Large intestine (tissue), 3 donors: Measurements from ENCODE around the gene EPHB3. TPM values are rescaled to one million over a fixed set of nuclear protein-coding genes. Genes with fewer than 3 reads are reported as not detected.

Experiments used
- DNase-seq, 2 donors: peaks; one replicate each; pipeline versions ENCODE4 v3.0.0 to v3.0.0-alpha.2; 2013
- H3K27ac ChIP-seq: one replicate; pipeline ENCODE4 v1.5.1; 2013; ENCODE audit warnings: low read length
- H3K27me3 ChIP-seq: 2 replicates; pipeline ENCODE4 v1.6.1; 2013; ENCODE audit warnings: low read length; ENCODE audit not compliant: control insufficient read depth, insufficient read depth
- H3K36me3 ChIP-seq: 2 replicates; pipeline ENCODE4 v1.6.1; 2013; ENCODE audit warnings: low read length; ENCODE audit not compliant: control insufficient read depth, insufficient read depth
- H3K4me1 ChIP-seq: one replicate; pipeline ENCODE4 v1.6.1; 2013; ENCODE audit warnings: low read length; ENCODE audit not compliant: control insufficient read depth, insufficient read depth
- H3K4me3 ChIP-seq: one replicate; pipeline ENCODE4 v1.5.1; 2013; ENCODE audit warnings: low read length
- H3K9me3 ChIP-seq: one replicate; pipeline ENCODE4 v1.6.1; 2013; ENCODE audit warnings: mild to moderate bottlenecking, low read depth, low read length, moderate library complexity; ENCODE audit not compliant: control insufficient read depth
- WGBS: methylation state at CpG from one replicate; pipeline ENCODE4 v1.1.5; 2013; ENCODE audit warnings: low lambda C conversion rate; ENCODE audit not compliant: insufficient coverage; 5-methylcytosine and 5-hydroxymethylcytosine counted together
- polyA plus RNA-seq: library from polyadenylated mRNA; unstranded; fragments of 120-200 nt; gene quantifications from one replicate; pipeline ENCODE4 v1.2.1, GENCODE V29; 2013

EPHB3 gene
- polyA plus RNA-seq, 1 donor, result 9.3 TPM

DNA sequence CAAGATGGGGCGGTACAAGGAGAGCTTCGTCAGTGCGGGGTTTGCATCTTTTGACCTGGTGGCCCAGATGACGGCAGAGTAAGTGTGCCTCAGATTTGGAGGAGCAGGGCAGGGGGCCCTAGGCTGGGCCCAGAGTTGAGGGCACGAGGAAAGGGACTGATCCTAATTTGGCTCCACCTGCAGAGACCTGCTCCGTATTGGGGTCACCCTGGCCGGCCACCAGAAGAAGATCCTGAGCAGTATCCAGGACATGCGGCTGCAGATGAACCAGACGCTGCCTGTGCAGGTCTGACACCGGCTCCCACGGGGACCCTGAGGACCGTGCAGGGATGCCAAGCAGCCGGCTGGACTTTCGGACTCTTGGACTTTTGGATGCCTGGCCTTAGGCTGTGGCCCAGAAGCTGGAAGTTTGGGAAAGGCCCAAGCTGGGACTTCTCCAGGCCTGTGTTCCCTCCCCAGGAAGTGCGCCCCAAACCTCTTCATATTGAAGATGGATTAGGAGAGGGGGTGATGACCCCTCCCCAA is 19.8 kb downstream of the EPHB3 start:
- Histone ChIP-seq H3K27me3 (no peaks in the 10 kb centered on the region), H3K36me3 (peaks cover 56% of the 10 kb centered on the region), H3K4me1 (peaks cover 35% of the 10 kb centered on the region), H3K4me3 (no peak overlapping the region), H3K9me3 (no peaks in the 10 kb centered on the region), H3K27ac (no peak overlapping the region)
- no CpG with 5 or more reads among the region's 15 CpGs for WGBS
- peak in 1 of 2 donors; percentile 60 for DNase-seq

DNA sequence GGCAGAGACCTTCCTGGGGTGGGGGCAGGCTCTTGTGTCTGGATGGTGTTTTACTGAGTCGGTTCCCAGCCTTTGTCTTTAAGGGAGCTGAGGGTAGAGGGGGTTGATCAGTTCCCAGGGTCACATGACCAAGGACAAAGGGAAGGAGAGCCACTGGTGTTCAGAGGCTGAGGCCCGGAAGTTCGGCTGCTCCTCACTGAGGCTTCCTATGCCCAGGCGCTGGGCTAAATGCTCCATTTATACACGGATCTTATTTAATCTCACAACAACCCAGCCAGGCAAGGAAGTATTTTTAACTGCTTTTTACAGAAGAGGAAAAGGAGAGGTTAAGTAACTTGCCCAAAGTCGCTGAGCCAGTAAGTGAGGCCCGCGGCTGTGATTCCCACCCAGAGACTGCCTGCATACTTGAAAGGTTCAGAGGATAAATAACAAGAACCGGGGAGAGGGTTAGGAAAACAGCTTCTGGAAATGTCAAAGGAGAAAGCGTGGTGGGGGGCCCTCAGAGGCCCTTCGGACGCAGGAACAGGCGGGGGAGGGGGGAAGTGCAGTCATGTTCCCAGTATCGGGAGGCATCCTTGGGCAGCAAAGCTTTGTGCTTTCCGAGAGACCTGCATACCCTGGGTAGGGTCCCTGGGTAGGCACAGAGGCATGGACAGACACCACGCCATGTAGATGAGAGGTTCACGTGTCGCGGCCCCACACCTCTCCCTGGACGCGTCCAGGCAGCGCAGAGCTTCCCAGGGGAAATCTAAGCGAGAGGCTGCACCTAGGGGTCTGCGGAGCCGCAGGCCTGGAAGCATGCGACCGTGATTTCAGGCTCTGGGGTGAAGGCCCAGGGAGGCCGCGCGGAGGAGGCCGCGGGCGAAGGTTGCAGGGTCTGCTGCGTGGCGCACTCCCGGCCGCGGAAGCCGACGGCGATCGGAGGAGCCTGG is 21.3 kb downstream of the EPHB3 start:
- Histone ChIP-seq H3K27me3 (no peaks in the 10 kb centered on the region), H3K9me3 (no peaks in the 10 kb centered on the region), H3K36me3 (peaks cover 41% of the 10 kb centered on the region), H3K4me3 (peak overlapping the region; percentile 29), H3K27ac (peak overlapping the region; percentile 60), H3K4me1 (peaks cover 33% of the 10 kb centered on the region)
- 20% methylated on average over 1 of the region's 42 CpGs for WGBS
- peak in 1 of 2 donors; percentile 58 for DNase-seq

DNA sequence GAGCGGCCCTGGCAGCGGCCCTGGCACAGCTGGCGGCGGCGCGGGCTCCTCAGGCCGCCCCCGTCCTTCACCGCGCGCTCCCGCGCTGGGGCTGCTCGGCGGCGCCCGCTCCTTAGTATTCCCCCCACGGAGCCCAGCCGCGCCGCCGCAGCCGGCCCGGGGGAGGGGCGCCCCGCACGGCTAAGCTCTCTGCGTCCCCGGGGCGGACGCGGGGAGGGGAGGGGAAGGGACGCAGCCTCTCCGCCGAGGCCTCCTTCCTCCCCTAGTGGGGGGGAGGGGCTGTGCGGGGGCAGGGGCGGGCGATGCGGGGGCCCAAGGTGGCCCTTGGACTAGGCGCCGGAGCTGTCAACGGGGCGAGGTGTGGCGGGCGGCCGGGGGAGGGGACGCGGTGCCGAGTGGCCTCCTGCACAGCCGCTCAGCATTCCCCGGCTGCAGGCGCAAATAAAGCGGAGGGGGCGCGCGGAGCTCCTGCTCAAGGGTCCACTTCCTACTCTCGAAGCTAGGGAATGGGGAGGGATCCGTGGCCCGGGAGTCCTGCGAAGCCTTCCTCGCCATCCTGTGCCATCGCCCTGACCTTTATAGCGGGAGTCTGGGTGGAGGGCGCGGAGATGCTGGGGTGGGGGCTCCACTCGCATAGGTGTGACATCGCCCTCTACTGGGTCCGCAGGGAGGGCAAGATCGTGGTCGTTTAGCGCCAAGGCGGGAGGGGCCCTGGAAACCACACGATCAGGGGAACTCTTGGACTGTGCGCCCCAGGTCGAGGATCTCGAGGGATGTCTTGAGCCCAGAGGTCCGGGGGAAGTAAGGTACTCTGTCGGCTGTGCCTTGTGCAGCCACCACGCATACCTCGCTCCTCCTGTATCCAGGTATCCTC is 22.2 kb downstream of the EPHB3 start:
- H3K4me1 ChIP-seq, result peaks cover 33% of the 10 kb centered on the region
- H3K27me3 ChIP-seq, result no peaks in the 10 kb centered on the region
- H3K9me3 ChIP-seq, result no peaks in the 10 kb centered on the region
- WGBS, result no CpG with 5 or more reads among the region's 80 CpGs
- peaks cover 32% of the 10 kb centered on the region for H3K36me3 ChIP-seq
- H3K4me3 ChIP-seq, result peak overlapping the region; percentile 41
- H3K27ac ChIP-seq, result peak overlapping the region; percentile 32
- DNase-seq, result peak in 1 of 2 donors; percentile 71

DNA sequence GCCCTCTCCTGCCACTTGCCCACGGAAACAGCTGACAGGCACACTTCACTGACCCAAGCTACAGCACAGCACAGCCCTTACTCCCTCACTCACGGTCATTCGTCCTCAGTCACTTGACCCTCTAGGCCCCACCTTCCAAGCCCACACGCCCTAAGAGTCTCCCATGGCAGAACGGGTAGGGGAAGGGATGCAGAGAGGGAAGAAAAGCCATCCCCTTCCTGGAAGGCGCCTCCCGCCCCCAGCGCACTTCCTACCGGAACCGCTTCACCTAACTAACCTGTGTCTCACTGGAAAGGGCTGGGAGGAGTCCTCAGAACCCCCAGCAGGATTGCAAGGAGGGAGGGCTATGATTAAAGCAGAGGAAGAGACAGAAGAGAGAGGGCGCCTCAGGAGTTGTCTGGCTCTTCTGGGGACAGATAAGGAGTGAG is 22.9 kb downstream of the EPHB3 start:
- DNase-seq, result no peak
- H3K9me3 ChIP-seq, result no peaks in the 10 kb centered on the region
- no peaks in the 10 kb centered on the region for H3K27me3 ChIP-seq
- H3K27ac ChIP-seq, result peak overlapping the region; percentile 32
- H3K4me1 ChIP-seq, result peaks cover 33% of the 10 kb centered on the region
- H3K4me3 ChIP-seq, result no peak overlapping the region
- no CpG with 5 or more reads among the region's 11 CpGs for WGBS
- peaks cover 26% of the 10 kb centered on the region for H3K36me3 ChIP-seq

DNA sequence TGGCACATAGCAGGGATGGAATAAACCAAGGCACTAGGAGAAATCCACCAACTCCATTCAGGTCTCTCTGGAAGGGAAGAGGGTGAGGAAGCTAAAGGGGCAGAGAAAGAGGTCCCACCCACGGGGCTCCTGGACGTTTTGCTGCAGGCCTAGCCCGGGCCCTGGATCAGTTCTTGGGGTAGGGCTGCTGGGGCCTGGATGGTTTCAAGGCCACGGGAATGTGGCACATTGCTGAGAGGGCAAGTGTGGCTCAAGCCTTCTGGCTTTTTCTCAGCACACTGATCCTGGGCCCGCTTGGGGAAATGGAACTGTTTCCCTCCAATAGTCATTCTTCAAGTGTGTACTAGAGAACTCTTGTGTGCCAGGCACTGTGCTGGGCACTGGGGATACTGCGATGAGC is 24.0 kb downstream of the EPHB3 start:
- Histone ChIP-seq H3K27me3 (no peaks in the 10 kb centered on the region), H3K36me3 (peaks cover 15% of the 10 kb centered on the region), H3K9me3 (no peaks in the 10 kb centered on the region), H3K4me3 (no peak overlapping the region), H3K27ac (no peak overlapping the region), H3K4me1 (peaks cover 33% of the 10 kb centered on the region)
- no CpG with 5 or more reads among the region's 6 CpGs for WGBS
- no peak for DNase-seq

DNA sequence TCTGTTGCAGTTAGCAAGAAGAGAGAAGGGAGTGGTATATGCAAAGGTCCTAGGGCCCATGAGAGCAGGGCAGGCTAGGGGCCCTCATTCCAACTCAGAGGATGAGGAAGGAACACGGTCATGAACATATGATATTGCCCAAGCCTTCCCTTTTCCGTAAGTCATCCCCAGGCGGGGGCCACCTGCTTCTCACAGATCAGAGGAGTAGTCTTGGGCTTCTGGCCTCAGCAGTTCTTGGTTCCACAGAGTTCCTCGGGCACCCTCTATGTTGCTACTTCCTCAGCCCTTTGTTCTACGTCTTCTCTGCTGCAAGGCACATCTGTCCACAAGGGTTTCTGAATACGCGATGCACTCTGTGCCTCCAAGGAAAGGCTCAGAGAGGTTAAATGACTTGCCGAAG is 25.3 kb downstream of the EPHB3 start:
- Histone ChIP-seq H3K4me3 (no peak overlapping the region), H3K27ac (no peak overlapping the region), H3K36me3 (peaks cover 2% of the 10 kb centered on the region), H3K27me3 (no peaks in the 10 kb centered on the region), H3K9me3 (no peaks in the 10 kb centered on the region), H3K4me1 (peaks cover 34% of the 10 kb centered on the region)
- WGBS, result 67% methylated on average over 1 of the region's 8 CpGs
- no peak for DNase-seq

DNA sequence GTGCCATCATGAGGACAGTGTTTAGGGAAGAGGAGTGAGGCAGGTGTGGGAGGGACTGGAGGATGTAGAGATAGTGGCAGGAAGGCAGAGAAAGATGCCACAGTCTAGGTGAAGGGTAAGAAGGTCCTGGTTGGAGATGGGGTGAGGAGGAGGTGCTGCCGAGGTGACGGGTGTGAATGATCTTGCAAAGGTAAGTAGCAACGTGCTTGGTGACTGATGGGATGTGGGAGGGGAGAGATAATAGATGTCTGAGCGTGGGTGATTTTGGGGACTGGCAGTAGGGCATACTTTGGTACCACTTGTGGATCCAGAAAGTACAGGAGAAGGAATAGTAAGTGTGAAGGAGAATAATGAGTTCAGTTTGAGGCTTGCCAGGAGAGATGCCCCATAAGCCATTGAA is 27.2 kb downstream of the EPHB3 start:
- no peak for DNase-seq
- H3K27me3 ChIP-seq, result no peaks in the 10 kb centered on the region
- no peak overlapping the region for H3K27ac ChIP-seq
- no peaks in the 10 kb centered on the region for H3K9me3 ChIP-seq
- WGBS, result no CpG with 5 or more reads among the region's 4 CpGs
- no peaks in the 10 kb centered on the region for H3K36me3 ChIP-seq
- no peak overlapping the region for H3K4me3 ChIP-seq
- peaks cover 32% of the 10 kb centered on the region for H3K4me1 ChIP-seq

DNA sequence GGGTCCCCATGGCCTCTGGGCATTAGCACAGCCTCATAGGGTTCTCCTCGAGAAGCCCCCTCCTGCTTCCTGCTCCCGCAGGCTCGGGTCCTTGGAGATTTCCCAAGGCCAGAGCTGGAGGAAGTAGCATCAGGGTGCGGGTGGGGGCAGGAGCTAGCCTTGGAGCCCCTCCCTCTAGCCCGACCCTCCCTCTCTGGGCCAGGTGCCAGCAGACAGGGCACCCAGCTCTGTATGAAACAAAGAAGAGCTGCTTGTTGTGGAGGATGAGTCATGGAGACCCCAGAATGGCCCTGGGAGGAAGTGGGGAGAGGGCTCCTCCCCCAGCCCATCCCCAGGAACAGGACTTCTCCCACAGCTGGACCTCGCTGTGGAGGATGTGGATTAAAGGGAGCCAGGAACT is 29.2 kb downstream of the EPHB3 start:
- Histone ChIP-seq H3K27me3 (no peaks in the 10 kb centered on the region), H3K36me3 (no peaks in the 10 kb centered on the region)
- DNase-seq, result peak in 1 of 2 donors; percentile 43

DNA sequence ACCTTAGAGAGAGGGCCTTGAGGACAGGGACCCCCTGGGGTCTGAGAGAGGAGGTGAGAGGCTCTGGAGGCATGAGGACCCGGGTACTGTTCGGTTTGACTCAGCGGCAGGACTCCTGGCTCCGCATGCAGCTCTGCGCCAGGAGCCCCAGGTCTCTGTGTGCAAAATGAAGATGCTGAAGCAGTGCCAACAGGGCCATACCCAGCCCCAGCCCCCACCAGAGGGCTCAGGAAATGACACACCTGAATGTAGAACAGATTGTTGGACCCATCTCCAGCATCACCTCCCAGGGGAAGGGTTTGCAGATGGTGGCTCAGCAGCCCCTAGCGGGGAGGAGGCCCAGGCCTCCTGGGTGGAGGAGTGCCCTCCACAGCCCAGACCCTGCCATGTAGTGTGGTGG is 30.2 kb downstream of the EPHB3 start:
- H3K27me3 ChIP-seq, result no peaks in the 10 kb centered on the region
- H3K27ac ChIP-seq, result no peak overlapping the region
- H3K4me1 ChIP-seq, result peaks cover 24% of the 10 kb centered on the region
- H3K36me3 ChIP-seq, result no peaks in the 10 kb centered on the region
- H3K9me3 ChIP-seq, result no peaks in the 10 kb centered on the region
- DNase-seq, result no peak
- H3K4me3 ChIP-seq, result no peak overlapping the region
- no CpG with 5 or more reads among the region's 6 CpGs for WGBS

More for the DNA sequence above, 29.2 kb downstream of the EPHB3 start:
- Histone ChIP-seq H3K4me1 (peaks cover 20% of the 10 kb centered on the region), H3K4me3 (no peak overlapping the region), H3K27ac (no peak overlapping the region), H3K9me3 (no peaks in the 10 kb centered on the region)
- WGBS, result no CpG with 5 or more reads among the region's 6 CpGs
